WTC11 (cell line): Measurements from ENCODE around the gene SUPT3H. TPM values are rescaled to one million over a fixed set of nuclear protein-coding genes. Genes with fewer than 3 reads are reported as not detected.

Experiments
- ATAC-seq: fragments of 200-7000 bp; cut with Tn5 transposase; 2 replicates; pipeline ENCODE4 v1.10.0; 2021; ENCODE audit warnings: mild to moderate bottlenecking, moderate library complexity
- CTCF ChIA-PET: fragments of 300-600 bp; sonication (Branson Sonifier 250); formaldehyde crosslinking; loops from one replicate; lab custom pipeline; 2021; ENCODE audit warnings: antibody characterized with exemption; lab: Charles Lee
- POLR2A ChIA-PET: fragments of 350-600 bp; sonication (Branson Sonifier 250); formaldehyde crosslinking; loops from one replicate; lab custom pipeline; 2021; ENCODE audit warnings: antibody characterized with exemption; lab: Charles Lee
- DNase-seq: peaks from one replicate; pipeline ENCODE4 v3.0.0; 2021; ENCODE audit warnings: low spot score
- H3K27ac Mint-ChIP-seq: 2 replicates; pipeline ENCODE4 v1.8.0; 2021; ENCODE audit warnings: mixed read lengths
- H3K27me3 Mint-ChIP-seq: 2 replicates; pipeline ENCODE4 v1.8.0; 2021; ENCODE audit warnings: low read depth, mild to moderate bottlenecking, moderate library complexity, mixed read lengths
- H3K36me3 Mint-ChIP-seq: 2 replicates; pipeline ENCODE4 v1.8.0; 2021; ENCODE audit warnings: mixed read lengths
- H3K4me1 Mint-ChIP-seq: 2 replicates; pipeline ENCODE4 v1.8.0; 2022; ENCODE audit warnings: mixed read lengths
- H3K4me3 Mint-ChIP-seq: 2 replicates; pipeline ENCODE4 v1.8.0; 2021; ENCODE audit warnings: mild to moderate bottlenecking, moderate library complexity, mixed read lengths
- H3K9me3 Mint-ChIP-seq: 2 replicates; pipeline ENCODE4 v1.8.0; 2021; ENCODE audit warnings: mixed read lengths
- AR ChIP-seq: fragments of 250-450 bp; sonication (Bioruptor Pico); IDR thresholded peaks from 2 replicates; pipeline ENCODE4 v1.9.0; 2021; ENCODE audit warnings: mild to moderate bottlenecking
- ATF2 ChIP-seq: sonication (generic); formaldehyde crosslinking; IDR thresholded peaks from 2 replicates; pipeline ENCODE4 v1.8.1; 2022; ENCODE audit warnings: low read depth, missing genetic modification reagents, borderline replicate concordance
- CBFB ChIP-seq: sonication (generic); formaldehyde crosslinking; IDR thresholded peaks from 2 replicates; pipeline ENCODE4 v1.8.1; 2022; ENCODE audit warnings: mild to moderate bottlenecking, low read depth, missing genetic modification reagents
- FOXJ3 ChIP-seq: sonication (generic); formaldehyde crosslinking; IDR thresholded peaks from 2 replicates; pipeline ENCODE4 v1.9.0; 2021; ENCODE audit warnings: missing genetic modification reagents, mild to moderate bottlenecking, borderline replicate concordance
- GABPB1 ChIP-seq: sonication (generic); formaldehyde crosslinking; IDR thresholded peaks from 2 replicates; pipeline ENCODE4 v1.8.1; 2023; ENCODE audit warnings: mild to moderate bottlenecking, missing genetic modification reagents
- GTF2I ChIP-seq: fragments of 250-450 bp; sonication (Bioruptor Pico); conservative IDR thresholded peaks from 2 replicates; pipeline ENCODE4 v1.4.0; 2021; ENCODE audit warnings: mild to moderate bottlenecking
- JAZF1 ChIP-seq: fragments of 250-450 bp; sonication (Bioruptor Pico); IDR thresholded peaks from 2 replicates; pipeline ENCODE4 v1.9.0; 2021; ENCODE audit warnings: moderate library complexity, mild to moderate bottlenecking, inconsistent platforms
- KAT7 ChIP-seq: sonication (generic); formaldehyde crosslinking; IDR thresholded peaks from 2 replicates; pipeline ENCODE4 v1.8.1; 2023; ENCODE audit warnings: missing genetic modification reagents, mild to moderate bottlenecking, borderline replicate concordance
- NR1H2 ChIP-seq: sonication (generic); formaldehyde crosslinking; IDR thresholded peaks from 2 replicates; pipeline ENCODE4 v1.9.0; 2021; ENCODE audit warnings: mild to moderate bottlenecking, moderate library complexity, missing genetic modification reagents
- RORB ChIP-seq: fragments of 250-450 bp; sonication (Bioruptor Pico); IDR thresholded peaks from 2 replicates; pipeline ENCODE4 v1.9.0; 2021; ENCODE audit warnings: mild to moderate bottlenecking
- TEAD1 ChIP-seq: sonication (generic); formaldehyde crosslinking; IDR thresholded peaks from 2 replicates; pipeline ENCODE4 v1.8.0; 2022; ENCODE audit warnings: mild to moderate bottlenecking, missing genetic modification reagents
- USF1 ChIP-seq: sonication (generic); formaldehyde crosslinking; IDR thresholded peaks from 2 replicates; pipeline ENCODE4 v1.8.0; 2022; ENCODE audit warnings: mild to moderate bottlenecking, missing genetic modification reagents
- ZNF317 ChIP-seq: sonication (generic); formaldehyde crosslinking; IDR thresholded peaks from 2 replicates; pipeline ENCODE4 v1.8.1; 2023; ENCODE audit warnings: low read depth, mild to moderate bottlenecking, moderate library complexity, missing genetic modification reagents, borderline replicate concordance
- ZNF416 ChIP-seq: fragments of 250-450 bp; sonication (Bioruptor Pico); IDR thresholded peaks from 2 replicates; pipeline ENCODE4 v1.9.0; 2021; ENCODE audit warnings: mild to moderate bottlenecking, inconsistent platforms
- ZNF423 ChIP-seq: fragments of 250-450 bp; sonication (Bioruptor Pico); IDR thresholded peaks from 2 replicates; pipeline ENCODE4 v2.1.2; 2022; ENCODE audit warnings: mild to moderate bottlenecking, moderate library complexity
- ZNF671 ChIP-seq: fragments of 250-450 bp; sonication (Bioruptor Pico); IDR thresholded peaks from 2 replicates; pipeline ENCODE4 v1.8.0; 2021; ENCODE audit warnings: mild to moderate bottlenecking
- total RNA-seq: library from RNA; stranded (reverse); gene quantifications from 3 replicates; pipeline ENCODE4 v1.2.3, GENCODE V29; 2021
- TF ChIP-seq, protein P1 (sequence below): sonication (generic); formaldehyde crosslinking; IDR thresholded peaks from 2 replicates; pipeline ENCODE4 v1.8.1; 2023; ENCODE audit warnings: mild to moderate bottlenecking, missing genetic modification reagents, moderate library complexity
- TF ChIP-seq, protein P2 (sequence below): sonication (generic); formaldehyde crosslinking; IDR thresholded peaks from 2 replicates; pipeline ENCODE4 v1.8.1; 2022; ENCODE audit warnings: low read depth, mild to moderate bottlenecking, moderate library complexity, missing genetic modification reagents, borderline replicate concordance
- TF ChIP-seq, protein P3 (sequence below): fragments of 250-450 bp; sonication (Bioruptor Pico); IDR thresholded peaks from 2 replicates; pipeline ENCODE4 v1.9.0; 2021; ENCODE audit warnings: moderate library complexity, mild to moderate bottlenecking, inconsistent platforms, borderline replicate concordance
- TF ChIP-seq, protein P4 (sequence below): sonication (generic); formaldehyde crosslinking; IDR thresholded peaks from 2 replicates; pipeline ENCODE4 v1.8.0; 2023; ENCODE audit warnings: missing genetic modification reagents

The SUPT3H gene
- total RNA-seq, 1 experiment from 2014 or later, result 15.3 TPM

DNA sequence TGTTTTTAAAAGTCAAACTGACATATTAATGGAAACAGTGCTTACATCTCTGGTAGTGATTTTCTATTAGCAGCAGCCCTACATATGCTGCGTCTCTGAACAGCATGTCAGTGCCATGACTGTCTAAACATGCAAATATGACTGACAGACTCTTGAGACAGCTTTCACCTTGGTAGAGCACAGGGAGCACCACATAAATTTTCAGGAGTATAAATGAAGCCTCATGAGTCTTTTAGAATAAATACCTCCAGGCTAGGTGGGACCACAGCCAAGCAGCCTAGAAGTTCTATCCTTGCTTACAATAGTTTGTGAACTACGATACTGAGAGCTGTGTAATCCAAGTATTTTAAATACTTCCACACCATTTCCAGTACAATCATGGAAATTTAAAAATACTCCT is 460.3 kb downstream of the SUPT3H start:
- DNase-seq (no peak), ATAC-seq (no peak)
- ChIA-PET CTCF (interaction anchor here (1.2 kb wide), 1 partner anchor 261 kb away, joined by 3 read pairs; no protein-coding TSS in a partner anchor), POLR2A (no interaction called here)
- TF ChIP-seq KAT7, result no peak
- TF ChIP-seq, protein P1, sequence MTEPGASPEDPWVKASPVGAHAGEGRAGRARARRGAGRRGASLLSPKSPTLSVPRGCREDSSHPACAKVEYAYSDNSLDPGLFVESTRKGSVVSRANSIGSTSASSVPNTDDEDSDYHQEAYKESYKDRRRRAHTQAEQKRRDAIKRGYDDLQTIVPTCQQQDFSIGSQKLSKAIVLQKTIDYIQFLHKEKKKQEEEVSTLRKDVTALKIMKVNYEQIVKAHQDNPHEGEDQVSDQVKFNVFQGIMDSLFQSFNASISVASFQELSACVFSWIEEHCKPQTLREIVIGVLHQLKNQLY (CRISPR knock-in tag), result no peak
- no peak for TF ChIP-seq RORB (CRISPR knock-in tag)
- TF ChIP-seq, protein P2, sequence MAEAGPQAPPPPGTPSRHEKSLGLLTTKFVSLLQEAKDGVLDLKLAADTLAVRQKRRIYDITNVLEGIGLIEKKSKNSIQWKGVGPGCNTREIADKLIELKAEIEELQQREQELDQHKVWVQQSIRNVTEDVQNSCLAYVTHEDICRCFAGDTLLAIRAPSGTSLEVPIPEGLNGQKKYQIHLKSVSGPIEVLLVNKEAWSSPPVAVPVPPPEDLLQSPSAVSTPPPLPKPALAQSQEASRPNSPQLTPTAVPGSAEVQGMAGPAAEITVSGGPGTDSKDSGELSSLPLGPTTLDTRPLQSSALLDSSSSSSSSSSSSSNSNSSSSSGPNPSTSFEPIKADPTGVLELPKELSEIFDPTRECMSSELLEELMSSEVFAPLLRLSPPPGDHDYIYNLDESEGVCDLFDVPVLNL (CRISPR knock-in tag), result no peak
- TF ChIP-seq FOXJ3 (CRISPR knock-in tag), result no peak
- no peak for TF ChIP-seq NR1H2 (CRISPR knock-in tag)
- no peak for TF ChIP-seq AR (CRISPR knock-in tag)
- TF ChIP-seq CBFB (CRISPR knock-in tag), result no peak
- TF ChIP-seq GTF2I (CRISPR knock-in tag), result no peak
- TF ChIP-seq JAZF1, result no peak
- TF ChIP-seq ZNF317 (CRISPR knock-in tag), result no peak
- Mint-ChIP-seq H3K9me3 (no peaks in the 10 kb centered on the region), H3K27ac (no peak overlapping the region), H3K4me1 (no peaks in the 10 kb centered on the region), H3K4me3 (no peak overlapping the region), H3K27me3 (no peaks in the 10 kb centered on the region; the same call in 1 of the 2 replicates), H3K36me3 (no peaks in the 10 kb centered on the region)

- no peak for TF ChIP-seq KAT7
- no peak for TF ChIP-seq GABPB1 (CRISPR knock-in tag)
- TF ChIP-seq ZNF416 (CRISPR knock-in tag), result no peak
- no peak for TF ChIP-seq AR (CRISPR knock-in tag)
- DNase-seq, result no peak
- POLR2A ChIA-PET, result no interaction called here
- Mint-ChIP-seq H3K4me3 (no peak overlapping the region), H3K27ac (no peak overlapping the region), H3K4me1 (no peaks in the 10 kb centered on the region), H3K36me3 (no peaks in the 10 kb centered on the region), H3K27me3 (no peaks in the 10 kb centered on the region; the same call in 1 of the 2 replicates), H3K9me3 (no peaks in the 10 kb centered on the region)
- CTCF ChIA-PET, result no interaction called here
- no peak for ATAC-seq
Measured at GRCh38 chr6:44915111-44915510, 462.6 kb downstream of the SUPT3H start.

GRCh38 chr6:44914141-44914540 is 463.6 kb downstream of the SUPT3H start:
- Mint-ChIP-seq H3K4me3 (no peak overlapping the region), H3K4me1 (no peaks in the 10 kb centered on the region), H3K27ac (no peak overlapping the region), H3K36me3 (no peaks in the 10 kb centered on the region), H3K27me3 (no peaks in the 10 kb centered on the region; the same call in 1 of the 2 replicates), H3K9me3 (no peaks in the 10 kb centered on the region)
- no peak for DNase-seq
- POLR2A ChIA-PET, result no interaction called here
- no peak for ATAC-seq
- CTCF ChIA-PET, result no interaction called here
- no peak for TF ChIP-seq ATF2 (CRISPR knock-in tag)
- TF ChIP-seq, protein P2 (CRISPR knock-in tag), result no peak
- TF ChIP-seq, protein P3, sequence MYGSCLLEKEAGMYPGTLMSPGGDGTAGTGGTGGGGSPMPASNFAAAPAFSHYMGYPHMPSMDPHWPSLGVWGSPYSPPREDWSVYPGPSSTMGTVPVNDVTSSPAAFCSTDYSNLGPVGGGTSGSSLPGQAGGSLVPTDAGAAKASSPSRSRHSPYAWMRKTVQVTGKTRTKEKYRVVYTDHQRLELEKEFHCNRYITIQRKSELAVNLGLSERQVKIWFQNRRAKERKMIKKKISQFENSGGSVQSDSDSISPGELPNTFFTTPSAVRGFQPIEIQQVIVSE, result no peak
- no peak for TF ChIP-seq ZNF423 (CRISPR knock-in tag)
- TF ChIP-seq, protein P4, sequence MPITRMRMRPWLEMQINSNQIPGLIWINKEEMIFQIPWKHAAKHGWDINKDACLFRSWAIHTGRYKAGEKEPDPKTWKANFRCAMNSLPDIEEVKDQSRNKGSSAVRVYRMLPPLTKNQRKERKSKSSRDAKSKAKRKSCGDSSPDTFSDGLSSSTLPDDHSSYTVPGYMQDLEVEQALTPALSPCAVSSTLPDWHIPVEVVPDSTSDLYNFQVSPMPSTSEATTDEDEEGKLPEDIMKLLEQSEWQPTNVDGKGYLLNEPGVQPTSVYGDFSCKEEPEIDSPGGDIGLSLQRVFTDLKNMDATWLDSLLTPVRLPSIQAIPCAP, result no peak
- TF ChIP-seq USF1 (CRISPR knock-in tag), result no peak
- TF ChIP-seq TEAD1, result no peak
- no peak for TF ChIP-seq ZNF671 (CRISPR knock-in tag)
